HG03575 (cell line): ENCODE results near the gene TXNRD2.
"Not testable (repeated sequence)": the region's sequence is repeated elsewhere in the genome, so short reads cannot be mapped to it uniquely, and the experiment has no call there.

Source experiments
- ATAC-seq: cut with Tn5 transposase; IDR thresholded peaks from one replicate; pipeline ENCODE4 v1.9.1; 2021; ENCODE audit not compliant: unreplicated experiment, insufficient number of reproducible peaks, low FRiP score; ENCODE audit errors: extremely low read depth

TXNRD2 gene

GRCh38 chr22:19930551-19931486 is 10.8 kb downstream of the TXNRD2 start:
- no peak for ATAC-seq

- no peak for ATAC-seq
Observed at GRCh38 chr22:19929586-19930550, 11.8 kb downstream of the TXNRD2 start.

- no peak for ATAC-seq
Observed at GRCh38 chr22:19928207-19928606, 13.4 kb downstream of the TXNRD2 start.

- ATAC-seq = no peak
Observed at GRCh38 chr22:19927696-19928095, 13.9 kb downstream of the TXNRD2 start.

- not testable (repeated sequence) for ATAC-seq
Observed at GRCh38 chr22:19926028-19926427, 15.6 kb downstream of the TXNRD2 start.

- ATAC-seq = no peak
Observed at GRCh38 chr22:19923914-19924513, 17.6 kb downstream of the TXNRD2 start.

GRCh38 chr22:19921544-19922081 is 20.0 kb downstream of the TXNRD2 start:
- ATAC-seq = no peak

- ATAC-seq = no peak
Observed at GRCh38 chr22:19919701-19920363, 21.8 kb downstream of the TXNRD2 start.

- no peak for ATAC-seq
Observed at GRCh38 chr22:19918332-19919106, 23.1 kb downstream of the TXNRD2 start.

- no peak for ATAC-seq
Observed at GRCh38 chr22:19917389-19918138, 24.1 kb downstream of the TXNRD2 start.

- ATAC-seq = no peak
Observed at GRCh38 chr22:19916941-19917340, 24.7 kb downstream of the TXNRD2 start.

- no peak for ATAC-seq
Observed at GRCh38 chr22:19916006-19916405, 25.6 kb downstream of the TXNRD2 start.

- no peak for ATAC-seq
Observed at GRCh38 chr22:19915287-19915954, 26.2 kb downstream of the TXNRD2 start.

GRCh38 chr22:19914201-19914943 is 27.2 kb downstream of the TXNRD2 start:
- no peak for ATAC-seq

- no peak for ATAC-seq
Observed at GRCh38 chr22:19913337-19913936, 28.2 kb downstream of the TXNRD2 start.
